Fibroblast of lung (primary cell): ENCODE data around the gene GPSM1. TPM values are rescaled to one million over a fixed set of nuclear protein-coding genes. Genes with fewer than 3 reads are reported as not detected.

ENCODE experiments used
- DNase-seq, 2 donors: peaks; one replicate each; pipeline versions ENCODE4 v3.0.0 to v3.0.0-alpha.2; 2010; ENCODE audit warnings: low read depth in 2 of 2
- H2AFZ ChIP-seq: 2 replicates; pipeline ENCODE4 v1.5.1; 2012; ENCODE audit warnings: low read length, control low read depth, inconsistent platforms
- H3K27ac ChIP-seq: 2 replicates; pipeline ENCODE4 v1.5.1; 2011; ENCODE audit warnings: low read length, control low read depth; ENCODE audit not compliant: insufficient read depth
- H3K27me3 ChIP-seq: 2 replicates; pipeline ENCODE4 v1.5.1; 2011; ENCODE audit warnings: mild to moderate bottlenecking, low read length; ENCODE audit not compliant: control insufficient read depth, insufficient read depth
- H3K36me3 ChIP-seq: 2 replicates; pipeline ENCODE4 v1.5.1; 2011; ENCODE audit warnings: low read length; ENCODE audit not compliant: control insufficient read depth, insufficient read depth
- H3K4me1 ChIP-seq: 2 replicates; pipeline ENCODE4 v1.5.1; 2011; ENCODE audit warnings: low read length; ENCODE audit not compliant: control insufficient read depth, insufficient read depth; ENCODE audit errors: extremely low read depth
- H3K4me2 ChIP-seq: 2 replicates; pipeline ENCODE4 v1.5.1; 2011; ENCODE audit warnings: low read length, control low read depth; ENCODE audit not compliant: insufficient read depth; ENCODE audit errors: extremely low read depth
- H3K4me3 ChIP-seq, 4 experiments: fragments of 200-600 bp in 1 of 4; sonication (generic) in 1 of 4; replicated peaks in 1 of 4; 2 replicates each; pipeline ENCODE4 v1.5.1; 2011 to 2016; ENCODE audit warnings: low read length in 4 of 4, low read depth in 3 of 4, mild to moderate bottlenecking in 3 of 4, control low read depth in 2 of 4, inconsistent platforms in 1 of 4, mixed read lengths in 1 of 4; ENCODE audit not compliant: insufficient read depth in 1 of 4; ENCODE audit errors: control extremely low read depth in 1 of 4
- H3K79me2 ChIP-seq: 2 replicates; pipeline ENCODE4 v1.5.1; 2012; ENCODE audit warnings: mild to moderate bottlenecking, low read length, inconsistent platforms; ENCODE audit not compliant: control insufficient read depth, insufficient read depth
- H3K9ac ChIP-seq: 2 replicates; pipeline ENCODE4 v1.5.1; 2011; ENCODE audit warnings: mild to moderate bottlenecking, low read length, control low read depth; ENCODE audit not compliant: insufficient read depth
- H3K9me3 ChIP-seq: 2 replicates; pipeline ENCODE4 v1.5.1; 2012; ENCODE audit warnings: low read depth, low read length; ENCODE audit not compliant: control insufficient read depth, insufficient read depth
- H4K20me1 ChIP-seq: 2 replicates; pipeline ENCODE4 v1.5.1; 2011; ENCODE audit warnings: low read length; ENCODE audit not compliant: control insufficient read depth, insufficient read depth; ENCODE audit errors: extremely low read depth
- CTCF ChIP-seq, 2 donors: IDR thresholded peaks in 1 of 2; conservative IDR thresholded peaks in 1 of 2; 1 replicate in 1 of 2; 2 replicates in 1 of 2; pipeline ENCODE4 v1.5.1; 2011 to 2012; ENCODE audit warnings: low read length in 2 of 2, control low read depth in 1 of 2, inconsistent platforms in 1 of 2, low read depth in 1 of 2, mild to moderate bottlenecking in 1 of 2
- EZH2 ChIP-seq: IDR thresholded peaks from 2 replicates; pipeline ENCODE4 v1.5.1; 2012; ENCODE audit warnings: low read length, control low read depth, mild to moderate bottlenecking; ENCODE audit errors: missing control alignments
- polyA plus RNA-seq, 2 donors: library from polyadenylated mRNA; depleted of rRNA in 1 of 2; stranded (reverse) in 1 of 2; unstranded in 1 of 2; fragments of >200 nt; gene quantifications; 2 replicates each; pipeline ENCODE4 v1.2.1, GENCODE V29; 2011 to 2012; ENCODE audit warnings: missing spikeins in 1 of 2
- total RNA-seq: library from RNA; depleted of rRNA; stranded (reverse); fragments of >200 nt; gene quantifications from 2 replicates; pipeline ENCODE4 v1.2.1, GENCODE V29; 2014

GPSM1 gene
- total and polyA plus RNA-seq, 2 donors (not counting 1 experiment from before 2014, with no cell fraction given) = 15.8 to 60.3 TPM

- H3K4me1 ChIP-seq = no peaks in the 10 kb centered on the region
- H3K4me2 ChIP-seq = no peak overlapping the region
- H3K27ac ChIP-seq = no peak overlapping the region
- peaks cover 4% of the 10 kb centered on the region for H3K9me3 ChIP-seq
- H4K20me1 ChIP-seq = no peaks in the 10 kb centered on the region
- no peaks in the 10 kb centered on the region for H3K36me3 ChIP-seq
- peaks cover 4% of the 10 kb centered on the region for H3K27me3 ChIP-seq
- H2AFZ ChIP-seq = no peak overlapping the region
- no peak overlapping the region for H3K9ac ChIP-seq
- DNase-seq = no peak
- no peak for TF ChIP-seq EZH2
- no peak for TF ChIP-seq CTCF (conservative IDR thresholded peaks at IDR 0.05 in 1 of 2, IDR thresholded peaks at IDR 0.05 in 1 of 2; ENCODE audit: low read depth in 1 of 2, low read length in 2 of 2)
- no peaks in the 10 kb centered on the region for H3K79me2 ChIP-seq
- H3K4me3 ChIP-seq = no peak overlapping the region
These were observed 30.2 kb upstream of the GPSM1 start for GRCh38 chr9:136297016-136297691.

DNA sequence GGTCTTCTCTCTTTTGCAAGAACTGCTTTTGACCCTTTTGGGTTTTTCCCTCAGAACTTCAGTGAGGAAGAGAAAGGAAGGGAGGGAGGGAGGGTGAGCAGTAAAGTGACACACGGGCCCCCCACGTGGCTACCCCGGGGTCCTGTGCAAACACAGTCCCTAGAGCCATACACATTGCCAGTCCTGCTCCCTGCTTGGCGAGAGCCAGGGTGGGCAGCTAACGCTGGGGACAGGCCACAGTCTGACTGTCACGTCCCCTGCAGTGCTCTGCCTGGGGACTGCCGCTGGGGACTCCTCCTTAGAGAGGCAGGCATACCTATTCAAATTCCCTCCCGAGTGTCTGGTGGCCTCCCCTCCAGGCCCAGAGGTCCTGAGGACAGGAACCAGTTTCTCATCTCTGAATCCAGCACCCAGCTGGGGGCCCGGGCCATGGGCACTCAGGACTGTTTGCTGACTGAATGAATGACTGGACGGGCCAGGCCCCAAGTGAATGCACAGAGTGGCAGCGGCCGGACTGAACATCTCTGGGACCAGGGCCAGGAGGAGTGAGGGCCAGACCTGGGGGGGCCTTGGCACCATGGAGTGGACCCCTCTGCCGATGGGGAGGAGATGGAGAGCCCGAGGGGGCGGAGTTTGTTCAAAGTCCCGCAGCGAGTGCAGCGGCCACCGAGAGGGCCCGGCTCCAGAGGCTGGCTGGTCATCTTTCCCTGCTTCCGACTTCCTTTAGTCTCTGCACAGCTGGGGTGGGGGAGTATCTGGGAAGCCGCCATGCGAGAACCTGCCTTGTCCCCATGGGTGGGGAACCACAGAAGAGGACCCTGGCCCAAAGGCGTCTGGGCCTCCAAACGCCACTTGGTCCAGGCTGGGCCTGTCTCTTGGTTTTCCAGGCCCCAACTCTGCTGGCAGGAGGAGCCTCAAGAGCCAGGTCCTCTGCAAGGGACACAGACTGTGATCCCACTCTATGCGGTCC lies 29.3 kb upstream of the GPSM1 start:
- peaks cover 4% of the 10 kb centered on the region for H3K27me3 ChIP-seq
- no peak overlapping the region for H3K4me2 ChIP-seq
- no peak overlapping the region for H3K4me3 ChIP-seq
- TF ChIP-seq CTCF (conservative IDR thresholded peaks at IDR 0.05 in 1 of 2, IDR thresholded peaks at IDR 0.05 in 1 of 2; ENCODE audit: low read depth in 1 of 2, low read length in 2 of 2) (no peak), EZH2 (no peak)
- peaks cover 4% of the 10 kb centered on the region for H3K9me3 ChIP-seq
- no peaks in the 10 kb centered on the region for H3K36me3 ChIP-seq
- H3K4me1 ChIP-seq = no peaks in the 10 kb centered on the region
- no peaks in the 10 kb centered on the region for H4K20me1 ChIP-seq
- H3K27ac ChIP-seq = no peak overlapping the region
- H3K79me2 ChIP-seq = no peaks in the 10 kb centered on the region
- H3K9ac ChIP-seq = no peak overlapping the region
- DNase-seq = no peak
- H2AFZ ChIP-seq = no peak overlapping the region

- TF ChIP-seq EZH2 (no peak), CTCF (conservative IDR thresholded peaks at IDR 0.05 in 1 of 2, IDR thresholded peaks at IDR 0.05 in 1 of 2; ENCODE audit: low read depth in 1 of 2, low read length in 2 of 2) (no peak)
- H3K4me1 ChIP-seq = no peaks in the 10 kb centered on the region
- no peaks in the 10 kb centered on the region for H3K9me3 ChIP-seq
- no peaks in the 10 kb centered on the region for H3K36me3 ChIP-seq
- no peak overlapping the region for H3K4me2 ChIP-seq
- H4K20me1 ChIP-seq = no peaks in the 10 kb centered on the region
- H3K27me3 ChIP-seq = peaks cover 4% of the 10 kb centered on the region
- H3K4me3 ChIP-seq = no peak overlapping the region
- no peaks in the 10 kb centered on the region for H3K79me2 ChIP-seq
- no peak overlapping the region for H3K27ac ChIP-seq
- H3K9ac ChIP-seq = no peak overlapping the region
- DNase-seq = no peak
- no peak overlapping the region for H2AFZ ChIP-seq
These were observed 28.2 kb upstream of the GPSM1 start for GRCh38 chr9:136299116-136299515.
